CD4-positive, alpha-beta T cell treated with Interleukin-4 for 1 hour (primary cell): Measurements from ENCODE around the gene GBE1.

Source experiments
- DNase-seq, 2 donors: peaks; one replicate each; pipeline ENCODE4 v3.0.0-alpha.2; 2020 to 2022

GBE1 gene

DNA sequence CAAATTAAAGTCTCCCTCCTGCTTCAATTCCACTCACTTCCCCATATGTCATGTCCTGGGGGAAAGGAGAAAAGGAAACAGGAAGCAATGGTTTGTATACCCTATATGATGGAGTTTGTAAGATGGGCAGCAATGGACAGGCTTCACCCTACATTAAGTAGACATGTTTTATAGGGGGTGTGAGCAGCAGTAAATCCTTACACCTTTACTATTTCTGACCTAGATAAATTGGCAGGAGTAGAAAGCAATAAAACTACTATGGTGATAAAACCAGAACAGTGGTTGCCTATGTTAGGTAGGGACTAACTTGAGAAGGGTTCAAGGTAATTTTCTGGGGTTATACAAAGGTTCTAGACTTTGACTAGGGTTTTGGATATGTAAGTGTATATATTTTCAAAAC lies 301.7 kb downstream of the GBE1 start:
- DNase-seq, result no peak

DNA sequence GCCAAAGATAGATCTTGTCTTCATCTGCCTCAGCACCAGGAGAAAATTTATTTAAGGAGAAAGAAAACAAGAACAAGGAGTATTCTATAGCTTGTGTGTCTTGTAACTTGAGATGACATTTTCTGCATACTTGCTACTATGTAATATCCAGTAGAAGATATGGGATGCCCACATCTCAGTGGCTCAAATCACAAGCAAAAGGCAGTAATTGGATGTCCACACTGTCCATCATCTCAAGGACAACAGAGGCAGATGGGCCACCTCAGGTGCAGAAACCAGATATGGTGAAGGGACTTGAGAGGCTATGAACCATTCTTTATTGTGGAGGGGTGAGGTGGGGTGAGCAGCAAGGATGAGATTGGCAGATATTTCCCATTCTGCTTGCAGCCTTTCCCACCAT lies 309.0 kb downstream of the GBE1 start:
- no peak for DNase-seq

DNA sequence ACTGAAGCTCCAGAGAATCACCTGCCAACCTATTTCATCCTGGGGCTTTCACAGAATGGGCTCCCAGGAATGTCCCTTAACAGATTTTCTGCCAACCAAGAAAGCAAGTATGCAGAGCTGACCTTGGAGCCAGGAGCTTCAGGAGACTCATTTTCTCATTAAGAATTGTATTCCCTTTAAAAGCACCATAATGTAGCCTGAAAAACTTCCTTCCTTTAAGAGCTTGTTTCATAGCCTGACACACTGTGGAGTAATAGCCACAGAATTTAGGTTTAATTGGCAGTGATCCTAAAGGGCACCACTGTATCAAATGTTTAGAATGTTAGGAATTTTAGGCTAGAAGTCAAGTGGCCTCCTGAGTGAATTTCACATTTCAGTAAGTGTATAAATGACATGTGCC lies 309.8 kb downstream of the GBE1 start:
- no peak for DNase-seq

DNA sequence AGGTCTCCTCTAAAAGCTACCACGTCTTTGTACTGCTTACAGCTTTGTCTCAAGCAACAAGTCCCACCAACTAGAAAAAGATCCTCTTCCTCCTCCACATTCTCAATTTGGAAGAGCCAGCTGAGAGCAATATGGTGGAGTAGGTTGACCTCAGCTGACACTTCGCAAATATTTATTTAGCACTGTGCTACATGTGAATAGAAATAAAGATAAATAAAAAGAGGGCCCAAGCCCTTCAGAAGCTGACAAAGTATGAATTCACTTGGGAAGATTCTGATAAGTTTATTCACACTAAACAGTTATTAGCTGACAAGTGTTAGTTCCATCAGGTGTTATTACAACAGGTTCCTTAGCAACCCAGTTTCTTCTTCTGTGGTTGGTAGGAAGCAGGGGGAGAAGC lies 310.3 kb downstream of the GBE1 start:
- no peak for DNase-seq

DNA sequence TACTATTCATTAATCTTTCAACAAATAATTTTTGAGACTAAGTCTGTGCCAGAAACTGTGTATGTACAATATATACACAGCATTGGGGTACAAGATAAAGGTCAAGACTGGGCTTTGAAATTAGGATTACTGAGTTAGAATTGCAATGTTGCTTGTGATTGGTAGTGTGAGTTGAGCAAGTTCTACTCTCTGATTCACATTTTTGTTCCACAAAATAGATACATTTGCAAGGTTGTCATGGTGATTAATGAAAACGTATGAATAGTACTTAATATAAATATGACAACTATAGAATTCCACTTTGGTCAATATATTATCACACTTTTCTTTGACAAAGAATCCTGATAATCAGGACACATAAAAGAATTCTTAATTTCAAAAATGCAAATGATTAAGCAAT lies 314.6 kb downstream of the GBE1 start:
- no peak for DNase-seq

DNA sequence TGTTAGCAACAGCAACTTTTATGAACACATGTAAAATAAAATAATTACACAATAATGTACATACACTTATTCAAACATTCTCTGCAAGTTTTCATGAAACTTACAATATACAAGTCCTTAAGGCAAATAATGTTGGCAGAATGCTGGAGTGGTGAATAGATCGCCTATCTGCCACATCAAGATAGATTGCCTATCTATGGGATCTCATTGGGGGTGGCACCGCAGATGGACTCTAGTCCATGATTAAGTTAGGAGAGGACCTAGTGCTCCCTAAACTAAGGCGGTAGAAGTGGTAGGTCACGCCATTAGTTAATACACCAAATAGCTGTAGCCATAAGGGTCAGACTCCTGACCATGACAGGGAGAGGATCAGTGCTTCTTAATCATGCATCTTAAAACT lies 315.7 kb downstream of the GBE1 start:
- DNase-seq, result no peak

DNA sequence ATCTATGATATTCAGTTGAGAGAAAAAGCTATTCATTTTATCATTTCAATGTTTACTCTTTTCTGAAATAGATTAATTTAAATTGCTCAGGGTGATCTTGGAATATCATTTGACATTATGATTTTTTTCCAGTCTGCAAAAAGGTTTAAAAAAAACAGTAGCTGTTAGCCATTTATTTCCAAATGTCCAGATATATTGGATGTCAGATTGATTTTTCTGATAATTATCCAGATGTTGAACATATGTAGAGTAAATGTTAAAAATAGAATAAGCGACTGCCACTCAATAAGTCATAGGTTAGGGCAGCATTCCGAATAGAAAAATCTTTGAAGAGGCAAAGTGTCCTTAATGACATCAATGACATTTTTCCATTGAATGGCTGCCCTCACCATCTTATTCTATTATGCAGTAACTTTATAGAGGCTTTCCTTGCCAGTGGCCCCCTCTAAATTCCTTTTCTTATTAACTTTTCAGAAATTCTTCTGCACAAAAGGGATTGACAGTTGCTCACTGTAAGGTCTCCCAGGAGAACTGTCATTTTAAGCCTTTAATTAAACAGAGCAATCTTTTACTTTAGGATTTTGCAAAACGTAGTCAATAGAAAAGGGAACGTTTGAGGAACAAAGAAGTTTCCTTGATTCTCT lies 316.5 kb downstream of the GBE1 start:
- no peak for DNase-seq

DNA sequence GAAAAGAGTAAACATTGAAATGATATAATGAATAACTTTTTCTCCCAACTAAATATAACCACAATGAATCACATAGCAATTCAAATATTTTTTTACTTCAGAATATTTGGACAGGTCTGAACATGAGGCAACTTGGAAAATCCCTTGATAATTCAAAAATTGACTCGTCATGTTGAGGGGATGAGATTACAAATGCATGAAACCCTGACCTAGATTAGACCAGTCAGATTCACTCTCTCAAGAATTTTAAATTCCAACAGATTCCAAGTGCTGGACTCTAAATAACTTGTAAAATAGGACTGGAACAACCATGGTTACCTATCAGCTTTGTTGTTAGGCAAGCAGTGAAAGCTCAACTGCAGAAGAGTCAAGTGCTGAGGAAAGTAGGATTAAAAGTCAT lies 317.5 kb downstream of the GBE1 start:
- DNase-seq, result no peak

DNA sequence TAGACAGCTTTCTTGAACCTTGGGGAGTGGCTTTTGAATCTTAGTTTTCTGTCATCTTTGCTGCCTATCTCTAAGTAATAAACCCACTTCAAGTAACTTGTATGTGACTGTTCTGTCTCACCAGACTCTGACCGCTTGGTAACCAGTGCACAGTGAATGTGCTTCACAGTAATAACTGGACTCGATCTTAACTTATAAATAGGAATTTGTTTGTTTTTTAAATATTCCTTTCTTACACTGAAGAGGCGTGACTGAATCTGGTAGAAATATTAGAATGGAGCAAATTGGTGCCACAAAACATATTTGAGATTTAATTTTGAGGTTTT lies 318.0 kb downstream of the GBE1 start:
- no peak for DNase-seq

DNA sequence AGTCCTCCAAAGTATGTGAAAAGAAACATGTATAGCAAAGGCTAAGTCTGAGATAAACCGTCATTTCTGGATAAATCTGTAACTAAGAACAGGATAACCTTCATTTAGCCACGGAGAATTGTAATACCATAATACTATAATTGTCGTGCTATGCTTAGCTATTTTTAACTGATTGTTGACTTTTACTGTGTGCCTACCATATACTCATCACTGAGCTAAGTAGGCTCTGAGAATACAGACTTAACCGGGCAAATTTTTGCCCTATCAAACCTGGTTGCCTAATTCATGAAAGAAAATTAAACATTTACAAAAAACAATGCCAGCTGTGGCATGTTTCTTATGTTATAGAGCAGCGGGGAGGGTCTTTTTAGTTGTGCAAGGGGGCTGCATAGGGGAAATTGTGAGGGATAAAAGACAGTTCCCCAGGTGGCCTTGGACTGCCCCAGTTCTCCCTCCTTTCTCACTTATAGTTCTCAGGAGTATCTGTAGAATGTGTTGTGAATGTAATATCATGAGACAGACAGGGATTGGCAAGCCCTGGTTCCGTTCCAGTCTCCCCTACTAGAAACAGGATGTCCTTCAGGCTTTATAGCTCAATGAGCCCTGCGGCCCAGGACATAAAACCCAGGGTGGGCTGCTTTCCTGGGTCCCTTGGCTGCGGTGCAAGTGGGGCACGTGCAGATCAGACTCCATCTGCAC lies 318.5 kb downstream of the GBE1 start:
- DNase-seq, result no peak

DNA sequence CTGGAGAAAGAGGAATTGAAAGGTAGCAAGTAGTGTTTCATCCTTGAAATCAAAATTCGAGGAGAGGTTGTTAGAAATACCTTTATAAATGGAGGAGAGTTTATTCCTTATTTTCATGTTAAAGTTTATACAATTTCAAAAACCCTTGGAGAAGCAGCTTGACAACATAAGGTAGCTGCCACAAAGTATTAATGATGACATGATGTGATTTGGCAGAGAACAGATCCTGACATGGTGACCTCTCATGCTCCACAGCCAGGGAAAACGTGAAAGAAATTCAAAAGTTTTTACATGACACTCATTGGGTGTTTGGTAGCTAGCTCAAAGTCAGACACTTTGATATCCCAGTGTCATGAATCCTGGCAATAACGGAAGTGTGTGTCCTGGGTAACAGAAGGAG lies 320.8 kb downstream of the GBE1 start:
- DNase-seq, result no peak
